ENCODE results near the gene DEFB125. TPM values are rescaled to one million over a fixed set of nuclear protein-coding genes. Genes with fewer than 3 reads are reported as not detected.

Gene DEFB125
- total and polyA plus RNA-seq, 4 donors, result not detected

GRCh38 chr20:64026-64603, 23.4 kb upstream of the DEFB125 start:
- TF ChIP-seq YY1 (IDR thresholded peaks at IDR 0.05), result no peak
- no peak for TF ChIP-seq GABPA (IDR thresholded peaks at IDR 0.05 in 1 of 2, conservative IDR thresholded peaks at IDR 0.05 in 1 of 2)
- no peak for TF ChIP-seq RAD21 (IDR thresholded peaks at IDR 0.05)
- TF ChIP-seq TAF1 (conservative IDR thresholded peaks at IDR 0.05), result no peak
- TF ChIP-seq RXRA (IDR thresholded peaks at IDR 0.05), result no peak
- no peak for TF ChIP-seq FOXA2 (IDR thresholded peaks at IDR 0.05)
- no peak for TF ChIP-seq ATF3 (IDR thresholded peaks at IDR 0.05)
- no peak for TF ChIP-seq FOXA1 (IDR thresholded peaks at IDR 0.05)
- no peak for TF ChIP-seq REST (IDR thresholded peaks at IDR 0.05)
- TF ChIP-seq HNF4A (conservative IDR thresholded peaks at IDR 0.05), result no peak
- TF ChIP-seq MAX (IDR thresholded peaks at IDR 0.05), result no peak
- TF ChIP-seq CTCF (IDR thresholded peaks at IDR 0.05; ENCODE audit: low read depth, low read length, missing input control), result no peak
- no peak for TF ChIP-seq JUND (IDR thresholded peaks at IDR 0.05)
- no peak for TF ChIP-seq NR2F2 (IDR thresholded peaks at IDR 0.05)
- no peak for TF ChIP-seq HNF4G (IDR thresholded peaks at IDR 0.05)
- no peak for TF ChIP-seq ZBTB33 (IDR thresholded peaks at IDR 0.05)
- no peak for TF ChIP-seq EGR1 (IDR thresholded peaks at IDR 0.05; ENCODE audit: low read depth in 2 of 2)
- TF ChIP-seq SP1 (IDR thresholded peaks at IDR 0.05), result no peak
- 80% methylated on average over 3 of the region's 3 CpGs for WGBS
- peaks cover 0 to 6% (median 1%) of the 10 kb centered on the region in 4 donors for H3K27me3 ChIP-seq (ENCODE audit: control insufficient read depth in 4 of 4, insufficient read depth in 4 of 4, low read length in 3 of 4)
- no peaks in the 10 kb centered on the region for H3K36me3 ChIP-seq (ENCODE audit: control insufficient read depth in 4 of 4, insufficient read depth in 3 of 4, low read depth in 1 of 4, low read length in 3 of 4)
- DNase-seq (ENCODE audit: low spot score), result no peak
- H3K9me3 ChIP-seq (ENCODE audit: control insufficient read depth in 4 of 4, low read length in 3 of 4), result peaks cover 6 to 35% (median 15%) of the 10 kb centered on the region in 4 donors
- H3K4me3 ChIP-seq (ENCODE audit: low read depth in 1 of 3, low read length in 3 of 3), result no peak overlapping the region
- H3K27ac ChIP-seq (ENCODE audit: low read depth in 1 of 2, low read length in 2 of 2), result no peak overlapping the region
- no peak overlapping the region for H3K9ac ChIP-seq (ENCODE audit: low read depth in 1 of 2, low read length in 2 of 2)
- H3K4me1 ChIP-seq (ENCODE audit: control insufficient read depth in 4 of 4, insufficient read depth in 4 of 4, low read length in 3 of 4), result no peaks in the 10 kb centered on the region

All from liver (tissue), 9 donors.